ENCODE results near the gene TXNDC11.

The TXNDC11 gene

GRCh38 chr16:11716336-11716735 is 26.3 kb downstream of the TXNDC11 start:
- DNase-seq: no peak

DNA sequence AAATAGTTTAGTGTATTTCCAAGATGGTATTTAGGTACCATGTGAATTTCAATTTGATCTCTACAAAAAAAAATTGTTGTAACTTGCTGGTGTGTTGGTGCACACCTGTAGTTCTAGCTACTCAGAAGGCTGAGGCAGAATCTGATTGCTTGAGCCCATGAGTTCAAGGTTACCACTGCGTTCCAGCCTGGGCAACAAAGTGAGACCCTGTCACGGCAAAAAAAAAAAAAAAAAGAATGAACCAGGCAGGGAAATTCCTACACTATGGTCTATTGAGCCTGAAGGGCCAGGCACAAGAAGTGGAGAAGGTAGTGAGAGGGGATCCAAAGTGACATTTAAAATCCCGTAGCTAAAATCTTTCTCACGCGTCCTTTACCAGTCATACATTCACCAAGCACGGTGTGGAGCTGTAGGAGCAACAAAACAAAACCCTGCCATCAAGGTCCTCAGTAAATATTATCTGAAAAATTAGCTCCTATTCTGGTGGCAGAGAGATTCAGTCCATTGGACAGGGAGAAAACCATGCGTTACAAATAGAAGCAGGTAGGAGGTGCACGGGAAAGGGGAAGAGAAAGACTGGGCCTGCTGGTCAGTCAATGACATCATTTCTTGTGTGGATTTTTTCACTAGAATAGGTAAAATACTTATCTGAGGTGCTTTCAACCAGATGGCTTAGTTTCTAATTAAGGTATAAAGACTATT is 27.3 kb downstream of the TXNDC11 start:
- no peak for DNase-seq

DNA sequence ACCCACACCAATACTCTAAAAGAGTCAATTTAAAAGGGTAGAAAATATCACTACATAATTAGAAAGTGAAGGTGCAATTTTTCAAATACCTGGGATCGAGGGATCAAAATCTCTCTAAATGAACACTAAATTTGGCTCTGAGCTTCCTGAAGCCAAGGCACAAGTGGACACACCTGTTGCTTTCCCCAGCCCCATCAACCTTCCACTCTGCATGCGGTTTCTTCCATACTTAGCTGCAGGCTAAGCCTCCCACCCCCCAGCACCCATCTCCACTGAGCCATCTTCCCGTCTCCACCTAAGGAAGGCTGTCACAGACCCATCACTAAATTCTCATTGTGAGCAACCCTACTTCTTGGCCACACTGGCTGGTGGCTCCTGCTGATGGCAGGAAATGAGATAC is 30.5 kb downstream of the TXNDC11 start:
- DNase-seq: no peak

GRCh38 chr16:11711662-11712061 is 31.0 kb downstream of the TXNDC11 start:
- no peak for DNase-seq

GRCh38 chr16:11708421-11708820 is 34.2 kb downstream of the TXNDC11 start:
- DNase-seq: no peak

GRCh38 chr16:11707679-11708197 is 34.9 kb downstream of the TXNDC11 start:
- DNase-seq: no peak

DNA sequence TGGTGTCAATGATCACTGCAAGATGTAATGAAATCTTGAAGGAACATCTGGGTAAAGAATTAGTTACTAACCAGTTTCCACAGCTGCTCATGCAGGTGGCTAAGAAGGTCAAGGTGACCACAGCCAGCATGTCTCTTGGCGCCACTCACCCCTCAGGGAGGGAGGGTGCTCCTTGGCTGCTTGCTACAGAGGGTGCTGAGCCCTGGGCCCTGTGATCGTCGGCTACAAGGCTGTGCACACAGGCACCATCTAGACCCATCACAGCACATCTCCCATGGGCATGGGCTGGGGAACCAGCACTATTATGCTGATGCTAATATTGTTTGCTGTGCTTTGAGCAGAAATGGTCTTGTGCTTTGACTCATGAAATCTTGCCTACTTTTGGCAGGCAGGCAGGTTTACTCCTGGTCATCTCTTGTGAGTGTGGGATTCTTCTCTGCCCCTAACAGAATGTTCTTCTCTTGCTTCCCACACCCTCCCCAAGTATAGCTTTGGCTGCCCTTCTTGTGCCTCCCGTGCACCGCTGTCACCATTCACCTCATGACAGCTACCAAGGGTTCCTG is 36.4 kb downstream of the TXNDC11 start:
- DNase-seq: peak; percentile 34

DNA sequence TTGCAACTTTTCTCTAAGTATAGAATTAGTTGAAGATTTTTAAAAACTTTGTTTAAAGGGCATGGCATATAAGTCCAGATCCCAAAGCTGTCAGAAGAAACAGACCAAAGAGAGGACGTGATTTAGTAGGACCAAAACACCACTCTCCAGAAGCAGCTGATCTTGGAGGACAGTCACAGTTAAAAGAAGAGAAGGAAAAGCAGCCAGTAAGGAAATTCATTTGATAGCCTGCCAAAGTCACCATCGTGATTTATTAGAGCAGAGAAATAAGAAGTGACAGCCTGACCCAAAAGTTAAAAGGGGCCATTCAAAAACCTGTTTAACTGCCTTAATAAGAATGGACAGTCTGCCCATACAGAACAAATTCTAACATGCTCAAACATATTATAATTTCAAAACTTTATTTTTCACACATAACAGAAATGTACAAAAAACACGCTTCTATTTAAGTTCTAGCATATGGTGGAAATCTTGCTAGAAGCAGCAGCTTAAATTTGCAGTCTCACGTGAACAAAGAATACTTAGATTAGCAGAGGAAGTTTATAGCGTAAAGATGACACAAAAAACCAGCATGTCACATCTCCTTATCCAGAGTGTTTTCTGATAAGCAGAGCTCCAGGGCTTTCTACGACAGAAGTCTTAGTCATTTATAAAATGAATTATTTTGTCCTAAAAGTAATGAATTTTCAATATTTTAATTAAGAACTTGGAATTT is 37.2 kb downstream of the TXNDC11 start:
- peak; percentile 32 for DNase-seq

- no peak for DNase-seq
Measured at GRCh38 chr16:11700264-11701029, 42.2 kb downstream of the TXNDC11 start.

GRCh38 chr16:11699234-11699894 is 43.3 kb downstream of the TXNDC11 start:
- no peak for DNase-seq

DNA sequence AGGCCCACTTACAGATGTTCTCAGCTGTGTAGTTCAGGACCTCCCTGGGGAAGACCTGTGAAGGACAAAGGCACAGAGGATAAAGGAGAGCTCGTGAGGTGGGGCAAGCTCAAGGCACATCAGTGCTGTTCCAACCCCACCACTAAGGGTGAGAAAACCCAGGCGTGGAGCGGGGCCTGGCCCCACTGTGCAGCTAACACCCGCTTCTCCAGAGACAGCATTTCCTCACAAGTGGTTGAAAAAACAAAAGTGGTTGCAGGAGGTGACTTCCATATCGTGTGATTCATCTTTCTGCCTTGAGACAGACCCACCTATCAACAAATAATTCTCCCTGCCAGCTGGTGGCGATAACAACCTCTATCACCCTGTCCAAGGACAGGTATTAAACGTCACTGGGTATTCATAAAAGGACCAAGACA is 44.4 kb downstream of the TXNDC11 start:
- DNase-seq: no peak

DNA sequence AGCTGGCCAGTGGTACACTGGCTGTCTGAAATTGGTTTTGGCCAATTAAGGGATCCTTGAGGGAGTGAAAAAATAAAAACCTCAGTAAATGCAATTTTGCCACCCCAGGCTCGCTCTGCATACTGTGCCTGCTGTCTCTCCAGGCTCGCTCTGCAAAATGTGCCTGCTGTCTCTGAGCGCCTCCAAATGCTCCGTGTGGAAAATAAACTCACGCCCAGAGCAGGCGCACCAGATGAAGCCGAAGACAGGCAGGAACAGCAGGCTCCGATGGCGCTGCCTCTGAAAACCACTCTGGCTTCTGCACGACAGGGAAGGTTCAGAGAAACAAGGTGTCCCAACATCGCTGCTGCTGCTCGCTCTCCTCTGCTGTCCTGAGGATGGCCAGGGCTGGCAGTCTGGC is 45.3 kb downstream of the TXNDC11 start:
- no peak for DNase-seq

DNA sequence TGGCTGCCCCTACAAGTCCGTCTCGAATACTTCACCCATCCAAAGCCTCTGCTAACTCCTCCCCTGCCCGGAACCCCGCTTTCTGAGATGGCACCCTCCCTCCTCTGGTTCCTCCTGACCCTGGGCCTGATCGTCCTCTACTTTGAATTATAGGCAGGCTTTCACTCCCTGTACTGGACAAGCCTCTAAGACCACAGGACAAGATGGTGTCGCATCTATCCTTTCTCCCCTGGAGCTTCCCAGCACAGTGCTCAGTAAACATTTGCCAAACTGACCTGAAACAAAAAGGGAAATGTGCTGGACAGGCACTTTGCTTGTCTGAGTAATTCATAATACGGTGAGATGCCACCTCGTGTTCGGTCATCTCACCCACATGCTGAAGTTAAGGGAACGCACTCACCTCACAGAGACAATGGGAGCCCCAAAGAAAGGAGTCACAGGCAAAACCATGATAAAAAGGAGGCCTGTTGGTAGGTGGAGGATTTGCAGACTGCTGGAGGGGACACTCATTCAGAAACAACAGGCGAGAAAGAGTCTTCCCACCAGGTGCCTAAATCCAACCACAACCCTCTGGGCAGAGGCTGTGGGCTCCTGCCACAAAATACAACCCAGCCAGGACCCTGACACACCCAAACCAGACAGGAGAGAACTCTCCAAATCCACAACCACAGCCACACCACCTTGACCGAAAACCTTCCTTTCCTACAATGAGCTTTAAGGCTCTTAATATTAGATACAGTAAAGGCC is 46.2 kb downstream of the TXNDC11 start:
- DNase-seq: no peak

GRCh38 chr16:11692651-11693050 is 50.0 kb downstream of the TXNDC11 start:
- no peak for DNase-seq

GRCh38 chr16:11692171-11692570 is 50.5 kb downstream of the TXNDC11 start:
- no peak for DNase-seq

DNA sequence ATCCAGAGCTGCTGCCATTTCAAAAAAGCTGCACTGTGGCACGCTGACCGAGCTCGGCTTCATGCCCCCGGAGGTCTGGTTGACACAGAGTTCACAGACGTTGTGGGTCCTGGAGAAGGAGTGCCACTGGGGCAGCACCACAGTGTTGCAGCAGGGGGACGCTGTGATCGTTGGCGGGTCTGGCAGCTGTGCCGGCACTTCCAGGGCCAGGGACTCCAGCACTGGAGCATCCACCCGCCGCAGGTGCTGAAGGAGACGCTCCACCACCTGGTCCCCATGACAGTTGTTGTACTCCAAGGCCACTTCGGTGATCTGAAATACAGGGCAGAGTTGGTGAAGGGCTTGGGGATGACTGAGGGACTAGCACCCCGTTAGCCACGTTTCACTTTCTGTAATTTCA is 50.9 kb downstream of the TXNDC11 start:
- no peak for DNase-seq

DNA sequence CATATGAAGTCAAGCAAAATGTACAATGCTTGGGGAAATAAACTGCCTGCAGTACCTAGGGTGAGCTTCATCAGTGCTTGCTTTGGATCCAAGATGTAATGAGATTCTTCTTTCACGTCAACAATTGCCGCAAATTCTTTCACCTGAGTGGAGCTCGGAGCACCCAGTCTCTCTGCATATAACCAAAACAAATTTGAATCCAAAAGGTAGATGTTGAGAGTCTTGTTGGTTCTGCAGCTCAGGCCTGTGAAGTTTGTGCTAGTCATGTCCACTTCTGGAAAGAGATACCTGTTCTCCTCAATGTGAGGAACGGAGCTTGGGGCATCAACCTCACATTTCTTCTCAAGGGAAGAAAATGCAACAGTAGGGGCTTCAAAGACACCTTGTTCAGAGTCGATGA is 51.4 kb downstream of the TXNDC11 start:
- no peak for DNase-seq

- DNase-seq: no peak
Measured at GRCh38 chr16:11689031-11689840, 53.4 kb downstream of the TXNDC11 start.

DNA sequence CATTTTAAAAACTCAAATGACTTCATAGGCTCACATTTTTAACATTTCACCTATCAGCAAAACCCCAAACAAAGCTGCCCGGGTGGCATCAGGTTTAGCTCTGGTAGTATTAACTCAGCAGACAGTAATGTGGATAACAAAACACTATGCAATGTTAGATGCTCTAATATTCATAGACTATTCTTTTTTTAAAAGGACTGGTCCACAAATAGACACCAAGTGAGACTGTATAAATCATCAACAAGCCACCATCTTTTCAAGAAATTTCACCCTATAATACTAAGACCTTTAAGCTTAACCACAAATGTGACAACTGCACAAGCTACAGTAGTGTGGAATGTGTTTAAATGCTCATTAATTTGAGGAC is 54.2 kb downstream of the TXNDC11 start:
- no peak for DNase-seq

- no peak for DNase-seq
Measured at GRCh38 chr16:11687601-11688519, 54.8 kb downstream of the TXNDC11 start.

Data from midbrain (tissue), 1 donor.